Fibroblast of skin of back (primary cell): ENCODE data around the gene NRP2.

ENCODE experiments used
- DNase-seq: peaks from one replicate; pipeline ENCODE4 v3.0.0-alpha.2; 2013

Gene NRP2

DNA sequence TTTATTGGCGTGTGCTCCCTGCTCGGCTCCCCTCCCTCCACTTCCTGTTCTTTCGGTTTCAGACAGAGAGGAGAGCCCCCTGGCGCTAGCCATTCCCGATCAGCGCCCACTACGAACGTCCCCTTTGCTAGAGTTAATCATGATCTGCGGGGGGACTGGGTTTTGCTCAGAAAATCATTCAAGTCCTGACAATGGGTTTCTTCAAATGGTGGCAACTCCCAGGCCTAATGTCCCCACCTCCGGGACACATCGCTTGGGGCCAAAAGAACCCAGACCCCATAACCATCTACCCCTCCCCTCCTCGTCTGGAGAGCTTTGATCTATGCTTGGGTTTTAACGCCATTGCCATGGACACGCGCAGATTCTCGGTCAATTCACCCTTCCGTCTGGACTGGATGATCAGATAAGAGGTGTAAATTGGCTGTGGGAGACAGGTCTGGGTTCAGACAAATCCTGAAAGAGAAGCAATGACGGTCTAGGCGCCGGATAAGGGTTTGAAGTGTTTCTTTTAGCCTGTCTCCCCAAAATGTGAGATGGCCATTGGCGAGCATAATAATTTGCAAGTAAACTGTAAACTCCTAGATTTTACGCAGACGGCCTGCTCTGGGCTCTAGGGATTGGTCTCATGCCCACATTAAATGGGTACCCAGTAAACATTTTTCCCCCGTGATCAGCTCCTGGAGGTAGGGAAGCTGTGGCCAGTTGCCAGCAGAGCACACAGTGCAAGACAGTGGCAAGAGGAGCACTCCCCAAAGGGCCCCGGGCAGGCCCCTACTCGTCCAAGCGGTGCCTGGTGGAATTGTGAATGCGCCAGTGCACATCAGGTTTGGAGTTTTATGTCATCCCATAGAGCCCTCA lies 4.7 kb downstream of the NRP2 start:
- DNase-seq, result no peak

DNA sequence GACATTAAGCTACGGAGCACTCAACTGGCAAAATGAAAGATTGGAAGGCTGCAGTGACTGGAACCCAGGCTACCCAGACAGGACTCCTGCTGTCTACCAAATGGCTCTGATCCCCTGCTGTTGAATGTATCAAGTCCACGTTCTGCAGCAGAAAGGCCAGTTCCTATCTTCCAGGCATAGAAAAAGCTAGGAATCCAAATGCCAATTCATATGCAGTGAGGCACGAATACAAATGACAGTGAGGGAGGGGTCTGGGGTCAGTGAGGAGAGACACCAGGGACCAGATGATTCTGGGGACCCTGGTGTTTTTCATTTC lies 5.3 kb downstream of the NRP2 start:
- DNase-seq, result no peak

DNA sequence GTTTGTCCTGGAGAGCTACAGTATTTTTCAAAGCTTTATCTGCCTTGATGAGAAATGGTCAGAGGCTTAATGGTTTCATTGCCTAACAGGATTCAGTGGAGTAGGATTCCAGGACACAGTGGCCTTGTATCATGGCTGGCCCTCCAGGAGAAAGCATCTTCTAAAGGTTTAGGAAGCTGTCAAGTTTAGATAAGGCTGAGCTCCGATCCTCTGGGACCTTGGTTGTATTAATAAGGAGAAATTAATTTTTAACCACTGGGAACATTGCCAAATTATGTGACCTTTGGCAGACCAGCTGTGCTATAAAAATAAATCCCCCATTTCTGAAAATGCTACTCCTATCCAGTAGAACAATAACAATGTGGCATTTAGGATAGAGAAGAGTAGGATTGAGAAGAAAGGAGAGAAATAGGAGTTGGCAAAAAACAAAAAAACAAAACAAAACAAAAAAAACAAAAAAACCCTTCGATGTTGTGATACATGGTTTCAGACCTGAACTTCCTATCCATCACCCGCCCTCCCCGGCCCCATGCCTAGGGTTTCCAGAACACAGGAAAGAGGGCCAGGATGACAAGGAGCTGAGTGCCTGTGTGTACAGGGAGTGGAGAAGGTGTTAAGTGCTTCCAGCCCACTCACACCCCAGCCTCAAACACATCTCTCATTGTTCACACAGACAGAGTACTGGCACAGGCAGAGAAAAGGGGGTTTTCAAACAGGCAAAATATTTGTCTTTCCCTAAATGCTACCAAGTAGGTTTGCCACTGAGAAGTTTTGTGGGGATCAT lies 6.3 kb downstream of the NRP2 start:
- no peak for DNase-seq

DNA sequence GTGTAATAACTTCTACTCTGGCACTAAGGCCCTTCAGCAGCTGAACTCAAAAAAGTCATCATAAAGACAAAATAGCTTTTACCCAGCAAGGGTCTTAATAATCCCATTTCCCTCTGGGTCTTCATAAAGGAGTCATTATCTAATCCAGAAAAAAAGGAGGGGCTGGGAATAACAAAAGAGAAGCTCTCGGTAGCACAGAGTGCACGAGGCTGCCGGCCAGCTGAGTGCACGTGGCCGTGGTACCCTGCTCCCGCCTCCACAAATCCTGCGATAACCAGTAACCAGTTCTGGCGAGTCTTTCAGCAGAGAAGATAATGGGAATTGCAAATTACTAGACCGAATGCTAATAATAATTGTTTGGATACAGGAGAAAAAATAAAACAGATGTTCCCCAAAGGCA lies 7.5 kb downstream of the NRP2 start:
- DNase-seq, result no peak

DNA sequence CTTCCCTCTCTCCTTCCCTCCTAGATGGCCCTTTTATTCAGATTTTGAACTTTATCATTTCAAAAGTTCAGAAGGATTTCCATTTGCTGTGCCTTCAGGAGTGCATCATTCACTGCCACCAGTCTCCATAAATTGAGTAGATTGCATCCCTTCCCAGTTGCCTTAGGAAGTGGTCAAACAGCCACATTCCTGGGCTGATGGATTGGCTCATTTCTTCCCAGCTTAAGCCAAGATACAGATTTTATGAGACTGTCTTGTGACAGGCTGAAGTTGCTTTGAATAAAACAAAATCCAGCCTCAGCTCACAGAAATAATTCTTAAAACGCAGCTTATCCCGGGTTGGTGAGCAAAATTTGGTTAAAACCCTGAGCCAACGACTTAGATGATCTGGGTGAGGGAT lies 9.8 kb downstream of the NRP2 start:
- peak; percentile 57 for DNase-seq

DNA sequence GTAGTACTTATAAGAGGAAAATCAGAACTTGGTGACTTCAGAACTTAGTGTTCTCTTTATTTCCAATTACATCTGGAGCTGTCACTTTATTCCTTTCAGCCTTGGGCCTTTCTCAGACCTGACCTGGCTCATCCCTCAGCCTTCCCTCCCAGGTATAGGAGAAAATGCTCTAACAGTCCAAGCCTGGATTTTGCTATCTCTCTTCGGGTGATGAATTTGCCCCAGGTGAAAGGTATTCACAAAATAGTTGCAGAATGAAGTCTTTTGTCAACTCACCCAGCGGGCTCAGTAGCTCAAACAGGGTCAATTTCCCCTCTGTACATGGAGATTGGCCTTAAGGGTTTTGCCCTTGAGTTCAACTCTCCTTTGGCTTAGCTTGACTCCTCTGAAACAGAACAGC lies 12.0 kb downstream of the NRP2 start:
- no peak for DNase-seq

DNA sequence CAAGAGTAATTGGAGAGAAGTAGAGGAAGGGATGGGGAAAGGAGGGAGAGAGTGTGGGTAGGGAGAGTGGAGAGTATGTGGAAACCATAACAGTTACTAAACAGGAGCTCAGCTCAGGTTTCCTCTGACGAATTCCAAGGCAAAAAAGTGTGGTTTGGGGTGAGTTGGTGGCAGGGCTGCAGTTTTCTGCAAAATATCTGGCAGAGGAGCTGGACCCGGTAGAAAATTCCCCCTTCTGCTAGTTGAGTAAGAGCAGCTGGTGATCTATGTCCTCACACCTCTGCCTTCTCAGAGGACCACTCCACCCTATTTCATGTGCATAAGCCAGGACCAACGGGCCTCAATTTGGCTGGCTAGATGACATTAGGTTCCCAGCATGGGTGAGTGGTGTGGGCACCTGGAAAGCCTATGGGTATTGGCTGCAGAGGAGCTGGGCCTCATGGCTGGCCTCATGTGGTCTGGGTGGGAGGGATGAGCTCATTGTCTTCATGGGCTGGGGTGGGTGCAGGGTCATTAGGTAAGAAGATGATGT lies 13.2 kb downstream of the NRP2 start:
- DNase-seq, result peak; percentile 53

DNA sequence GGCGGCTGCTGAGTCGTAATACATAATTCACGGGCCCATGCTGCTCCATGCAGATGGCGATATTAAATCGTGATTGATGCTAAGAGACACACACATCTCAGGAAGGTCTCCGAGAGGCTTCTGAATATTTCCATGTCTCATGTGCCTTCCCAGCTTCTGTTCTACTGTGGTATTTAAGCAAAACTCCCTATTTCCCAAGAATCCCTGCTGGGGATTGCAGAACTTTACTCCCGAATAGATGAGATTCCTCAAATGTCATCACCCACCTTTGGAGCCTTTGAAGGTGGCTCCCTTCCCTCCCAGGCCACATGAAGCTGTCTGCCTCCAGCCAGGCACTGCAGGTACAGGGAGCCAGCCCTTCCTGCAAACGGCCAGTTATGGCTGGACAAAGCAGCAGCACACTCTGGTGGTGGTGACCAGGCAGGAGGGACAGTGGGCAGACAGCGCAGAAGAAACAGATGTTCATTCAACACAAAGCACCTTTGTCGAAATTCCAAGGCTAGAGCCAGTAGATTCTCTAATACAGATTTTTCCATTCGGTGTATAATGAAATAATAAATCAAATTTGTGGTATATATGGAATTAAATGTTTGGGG lies 14.1 kb downstream of the NRP2 start:
- DNase-seq, result no peak

DNA sequence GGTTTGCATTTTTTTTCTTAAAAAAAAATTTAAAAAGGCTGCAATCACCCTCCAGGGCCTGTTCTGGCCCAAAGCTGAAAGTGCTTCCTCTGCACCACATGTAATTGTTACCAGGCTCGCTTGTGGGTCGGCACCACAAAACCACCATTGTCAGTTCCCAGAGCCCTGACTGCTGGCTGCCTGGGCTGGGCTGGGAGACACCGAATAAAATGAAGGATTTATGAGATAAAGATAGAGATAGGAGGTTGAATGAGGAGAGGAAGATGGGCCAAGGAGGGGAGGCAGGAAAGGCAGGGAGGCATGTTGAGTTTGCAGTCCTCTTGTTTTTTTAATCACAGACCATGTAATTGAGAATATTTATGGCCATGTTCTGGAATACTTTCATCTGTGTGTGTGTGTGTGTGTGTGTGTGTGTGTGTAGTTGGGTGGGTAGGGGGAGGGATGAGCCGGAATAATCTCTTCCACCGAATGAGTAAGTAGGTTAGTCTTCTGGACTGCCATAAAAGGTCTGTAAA lies 14.7 kb downstream of the NRP2 start:
- peak; percentile 91 for DNase-seq

DNA sequence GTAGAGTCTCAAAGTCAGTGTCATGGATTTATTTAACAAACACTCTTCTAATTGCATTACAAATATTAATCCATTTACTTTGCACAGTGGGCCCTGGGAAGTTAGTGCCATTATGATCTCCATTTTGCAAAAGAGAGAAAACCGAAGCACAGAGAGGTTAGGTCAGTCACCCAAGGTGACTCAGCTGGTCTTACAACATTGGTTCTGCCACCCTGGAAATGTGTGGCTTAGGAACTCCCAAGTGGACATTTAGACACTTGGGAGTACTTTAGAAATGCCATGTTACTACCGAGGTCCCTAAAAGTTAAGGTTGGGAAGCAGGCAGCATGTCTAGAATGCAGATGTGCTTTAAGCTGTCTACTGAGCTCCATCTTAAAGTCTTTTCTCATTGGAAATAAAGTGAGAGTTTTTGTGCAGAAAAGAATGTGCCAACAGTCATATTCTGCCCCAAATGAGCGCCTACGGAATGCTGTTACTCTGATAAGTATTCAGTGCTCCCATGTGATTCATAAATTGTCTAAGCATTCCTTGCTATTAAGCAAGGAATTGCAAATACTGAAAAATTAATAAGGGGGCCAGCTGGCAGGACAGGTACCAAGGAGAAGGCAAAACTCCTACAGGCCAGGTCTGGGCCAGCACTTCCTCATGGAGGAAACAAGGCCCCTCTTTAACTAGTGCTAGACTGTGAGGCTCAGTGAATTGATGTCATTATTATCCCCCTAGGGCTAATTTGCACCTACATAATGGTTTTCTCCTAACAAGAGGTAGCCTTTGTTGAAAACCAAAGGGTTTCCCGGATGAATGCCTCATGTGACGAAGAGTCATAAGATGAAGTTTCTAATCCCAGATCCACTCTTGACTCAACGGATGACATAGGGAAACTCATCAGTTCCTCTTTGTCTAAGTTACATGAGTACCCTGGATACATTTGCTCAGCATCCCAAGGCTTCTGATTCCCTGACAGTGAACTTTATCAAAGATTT lies 16.3 kb downstream of the NRP2 start:
- peak; percentile 65 for DNase-seq

DNA sequence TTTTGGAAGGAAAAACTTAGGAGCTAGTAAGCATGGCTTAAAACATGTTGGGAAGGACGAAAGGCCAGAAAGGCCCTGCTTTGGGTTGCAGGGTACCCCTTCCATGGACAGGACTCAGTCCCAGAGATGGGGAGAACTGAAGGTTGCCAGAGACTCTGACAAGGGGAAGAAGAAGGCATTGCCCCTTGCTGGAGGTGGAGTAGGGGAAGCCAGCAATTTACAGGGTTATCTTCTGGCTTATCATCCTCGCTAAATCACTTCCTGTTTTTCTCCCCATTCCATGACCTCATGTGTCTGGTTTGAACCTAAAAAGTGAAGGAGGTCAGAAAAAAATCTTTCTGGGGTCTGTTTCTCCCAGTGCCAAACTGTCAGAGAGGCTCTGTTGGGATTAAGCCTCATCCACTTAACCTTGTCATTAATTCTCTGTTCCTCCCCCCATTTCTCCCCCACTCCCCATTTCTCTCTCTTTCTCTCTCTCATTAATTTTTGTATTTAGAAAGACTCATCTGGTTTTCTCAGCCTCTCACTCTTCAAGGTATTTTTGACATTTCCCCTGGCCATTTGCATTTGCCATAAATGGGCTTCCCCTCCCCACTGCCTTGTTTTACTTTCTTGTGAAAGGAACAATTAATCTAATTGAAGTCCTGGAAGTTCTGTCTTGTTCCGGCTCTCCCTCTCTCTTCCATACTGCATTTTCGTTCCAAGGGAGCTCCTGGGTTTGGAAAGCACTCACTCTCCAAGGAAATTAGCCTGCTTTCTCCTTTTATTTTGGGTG lies 17.4 kb downstream of the NRP2 start:
- no peak for DNase-seq

DNA sequence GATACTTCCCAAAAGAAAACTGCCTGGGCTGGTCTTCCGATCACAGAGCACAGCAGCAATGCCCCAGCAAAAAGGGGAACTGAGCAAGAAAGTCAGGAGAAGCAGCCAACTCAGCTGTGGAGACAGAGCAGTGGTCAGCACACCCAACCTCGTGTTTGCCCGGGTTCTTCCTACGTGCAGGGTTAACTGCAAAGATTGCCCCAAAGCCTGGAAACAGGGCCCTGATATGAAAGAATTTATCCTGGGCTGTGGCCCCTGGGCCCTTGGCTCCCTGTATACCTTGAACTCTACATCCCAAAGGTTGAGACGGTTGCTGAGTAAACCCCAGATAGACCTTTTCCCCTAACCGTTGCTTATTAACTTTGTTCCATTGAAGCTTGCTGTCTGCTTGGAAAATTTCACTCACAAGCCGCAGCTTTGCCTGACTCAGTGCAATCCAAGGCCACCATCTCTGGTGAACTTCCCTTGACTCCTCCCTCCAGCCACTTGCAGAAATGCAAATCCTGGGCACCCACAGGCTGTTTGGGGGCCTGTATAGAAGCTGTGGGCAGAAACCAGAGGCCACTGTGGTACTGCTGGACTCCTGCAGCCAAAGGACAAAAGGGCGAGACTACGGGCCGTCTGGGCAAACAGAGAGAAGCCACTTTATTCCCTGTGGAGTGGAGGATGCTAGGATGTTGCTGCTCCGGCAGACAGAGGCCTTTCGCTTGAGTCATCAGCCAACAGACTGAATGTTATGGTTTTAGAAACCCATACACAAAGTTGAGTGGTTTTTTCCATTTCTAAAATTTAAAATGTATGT lies 18.2 kb downstream of the NRP2 start:
- peak; percentile 94 for DNase-seq

DNA sequence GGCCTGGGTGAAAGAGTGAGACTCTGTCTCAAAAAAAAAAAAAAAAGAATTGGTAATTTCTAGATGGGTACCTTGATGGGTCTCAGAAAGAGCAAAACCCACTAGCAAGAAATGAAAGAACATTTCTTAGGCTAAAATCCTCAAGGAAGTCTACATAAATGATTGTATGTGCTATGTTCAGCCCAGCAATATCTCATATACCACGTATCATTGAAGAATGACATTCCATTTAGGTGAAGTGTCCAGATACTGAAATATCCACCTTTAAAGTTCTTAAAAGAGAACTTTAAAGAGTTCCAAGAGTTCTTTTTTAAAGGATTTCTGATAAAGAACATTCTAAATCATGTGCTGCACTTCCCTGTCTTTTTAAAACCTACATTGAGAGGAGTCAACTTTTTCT lies 19.2 kb downstream of the NRP2 start:
- peak; percentile 71 for DNase-seq

DNA sequence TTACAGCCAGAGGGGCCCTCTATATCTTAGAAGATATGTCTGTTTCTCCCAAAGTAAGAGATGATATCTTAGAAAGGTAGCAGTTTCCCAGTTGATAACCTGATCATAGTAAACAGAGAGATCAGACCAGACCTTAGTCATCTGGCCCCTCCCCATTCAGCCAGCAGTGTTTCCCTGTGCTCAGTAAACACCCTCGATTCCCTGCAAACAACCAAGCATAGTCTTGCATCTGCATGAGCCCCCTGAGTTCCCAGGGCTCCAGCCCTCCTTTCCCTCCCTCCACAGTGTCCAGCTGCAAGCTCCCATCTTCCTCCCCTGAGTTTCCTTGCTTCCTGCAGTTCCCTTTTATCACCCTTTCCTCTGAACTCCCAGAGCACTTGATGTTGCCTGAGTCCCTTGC lies 20.3 kb downstream of the NRP2 start:
- DNase-seq, result no peak

DNA sequence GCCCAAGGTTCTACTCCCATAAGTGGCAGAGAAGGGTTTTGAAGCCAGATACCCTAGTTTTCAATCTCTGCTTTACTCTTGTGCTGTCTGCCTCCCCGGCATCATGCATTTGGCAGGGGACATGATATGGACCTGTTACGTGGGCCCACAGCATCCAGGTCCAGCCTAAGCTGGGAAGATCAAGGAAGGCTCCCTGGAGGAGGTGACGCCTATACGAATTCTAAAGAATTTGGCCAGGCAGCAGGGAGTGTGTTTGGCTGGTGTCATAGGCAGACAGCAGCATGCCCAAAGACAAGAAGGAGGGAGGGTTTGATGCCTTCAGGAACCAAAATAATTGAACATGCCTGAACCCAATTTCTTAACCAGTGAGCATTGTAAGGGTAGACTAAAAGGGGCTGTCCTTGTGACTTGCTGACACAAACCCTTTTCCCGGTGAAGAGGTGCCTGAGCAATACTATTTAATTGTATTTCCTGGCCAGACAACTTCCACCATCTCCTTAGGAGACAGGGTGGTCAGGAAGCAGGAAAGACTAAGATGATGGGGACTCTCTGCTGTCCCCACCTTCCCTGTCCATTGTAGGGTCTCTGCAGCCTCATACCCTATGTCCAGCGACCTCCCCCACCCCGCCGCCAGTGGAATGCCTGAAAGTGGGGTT lies 21.3 kb downstream of the NRP2 start:
- DNase-seq, result no peak

DNA sequence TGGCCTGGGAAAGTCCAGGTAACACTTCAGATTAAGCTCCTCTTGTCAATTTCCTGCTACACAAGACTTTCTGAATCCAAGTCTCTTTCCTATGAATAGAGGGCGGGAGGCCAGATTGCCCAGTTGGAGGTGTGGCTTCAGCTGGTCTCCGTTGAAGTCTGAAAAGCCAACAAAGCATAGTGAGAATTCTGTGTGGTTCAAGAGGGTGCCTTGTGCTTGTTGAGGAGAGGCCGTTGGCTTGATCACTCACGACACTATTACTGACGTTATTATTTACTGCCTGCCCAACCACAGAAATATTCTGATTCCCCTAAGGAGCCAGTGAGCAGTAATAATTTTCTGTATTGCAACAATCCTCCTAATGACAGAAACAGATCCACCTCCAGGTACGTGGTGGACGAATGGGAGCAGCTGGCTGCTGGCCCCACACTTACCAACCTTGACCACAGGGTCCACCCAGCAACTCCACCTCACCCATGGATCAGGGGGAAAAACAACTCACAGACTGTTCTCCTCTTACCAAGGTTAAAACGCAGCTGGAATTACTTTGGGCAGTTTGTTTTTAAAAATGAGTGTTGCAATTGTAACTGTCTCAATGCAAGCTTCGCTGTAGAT lies 21.9 kb downstream of the NRP2 start:
- DNase-seq, result no peak

DNA sequence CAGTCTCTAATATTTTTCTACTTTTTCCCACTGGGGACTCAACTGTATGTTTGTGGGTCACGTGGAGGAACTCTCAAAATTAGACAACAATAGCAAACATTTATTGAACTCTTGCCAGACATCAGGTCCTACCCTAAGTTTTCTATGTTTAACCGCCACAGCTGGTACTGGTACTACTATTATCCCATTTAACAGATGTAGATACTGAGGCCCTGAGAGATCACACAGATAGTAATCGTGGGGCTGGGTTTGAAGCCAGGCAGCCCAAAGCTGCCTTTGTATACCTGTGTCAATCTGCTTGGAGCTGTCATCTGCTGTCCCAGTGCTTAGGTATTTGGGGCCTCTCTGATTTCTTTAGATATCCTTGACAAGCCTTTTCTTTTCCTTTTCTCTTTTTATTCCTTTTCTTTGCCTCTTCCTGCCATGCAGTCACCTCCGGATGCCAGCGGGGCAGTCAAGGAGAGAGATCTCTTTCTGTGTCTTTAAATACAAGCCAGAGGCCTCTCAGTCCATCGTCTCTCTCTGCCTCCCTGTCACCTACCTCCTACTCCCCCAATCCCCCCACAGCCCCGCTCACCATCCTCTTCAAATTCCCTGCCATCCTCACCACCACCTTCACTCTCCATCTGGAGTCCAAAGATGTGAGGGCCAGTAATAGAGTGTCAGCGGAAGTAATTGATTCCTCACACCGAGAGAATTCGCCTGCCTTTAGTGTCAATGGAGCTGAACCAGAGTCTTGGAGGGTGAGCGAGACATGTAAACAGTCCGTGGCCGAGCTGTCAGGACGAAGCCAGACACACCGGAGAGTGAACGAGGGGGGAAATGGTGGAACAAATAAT lies 23.4 kb downstream of the NRP2 start:
- no peak for DNase-seq

DNA sequence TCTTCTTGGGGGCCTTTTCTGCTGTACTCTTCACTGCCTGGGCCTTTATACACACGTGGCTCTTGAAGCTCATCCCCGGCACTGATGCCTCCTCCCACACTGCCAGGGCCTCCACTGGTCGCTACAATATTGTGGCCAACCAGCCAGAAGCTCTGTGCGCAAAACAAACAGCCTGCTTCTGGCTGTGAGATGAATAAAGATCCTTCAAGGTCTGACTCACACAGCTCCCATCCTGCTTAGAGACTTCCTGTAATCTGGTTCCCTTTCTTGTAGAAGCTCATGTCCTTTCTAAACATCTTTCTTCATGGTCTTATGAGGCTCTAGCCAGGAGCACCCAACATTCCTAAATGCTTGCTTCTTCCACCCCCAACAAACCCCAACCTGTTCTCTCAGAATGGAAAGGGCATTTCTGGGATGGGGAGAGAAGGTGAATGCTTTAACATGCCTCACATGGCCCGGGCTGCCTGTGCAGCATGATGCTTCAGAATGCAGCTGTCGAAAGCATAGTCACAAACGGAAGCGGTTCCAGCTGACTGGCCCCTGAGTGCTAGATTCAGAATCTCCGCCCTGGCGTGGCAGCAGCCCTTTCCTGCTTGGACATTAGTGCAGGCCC lies 24.6 kb downstream of the NRP2 start:
- peak; percentile 94 for DNase-seq
